NCI-H524 (cell line): ENCODE measurements around the gene GRIK3.

Experiments
- DNase-seq, 2 experiments: peaks; one replicate each; lab custom pipeline; 2025; lab: John Stamatoyannopoulos, UW

The GRIK3 gene

DNA sequence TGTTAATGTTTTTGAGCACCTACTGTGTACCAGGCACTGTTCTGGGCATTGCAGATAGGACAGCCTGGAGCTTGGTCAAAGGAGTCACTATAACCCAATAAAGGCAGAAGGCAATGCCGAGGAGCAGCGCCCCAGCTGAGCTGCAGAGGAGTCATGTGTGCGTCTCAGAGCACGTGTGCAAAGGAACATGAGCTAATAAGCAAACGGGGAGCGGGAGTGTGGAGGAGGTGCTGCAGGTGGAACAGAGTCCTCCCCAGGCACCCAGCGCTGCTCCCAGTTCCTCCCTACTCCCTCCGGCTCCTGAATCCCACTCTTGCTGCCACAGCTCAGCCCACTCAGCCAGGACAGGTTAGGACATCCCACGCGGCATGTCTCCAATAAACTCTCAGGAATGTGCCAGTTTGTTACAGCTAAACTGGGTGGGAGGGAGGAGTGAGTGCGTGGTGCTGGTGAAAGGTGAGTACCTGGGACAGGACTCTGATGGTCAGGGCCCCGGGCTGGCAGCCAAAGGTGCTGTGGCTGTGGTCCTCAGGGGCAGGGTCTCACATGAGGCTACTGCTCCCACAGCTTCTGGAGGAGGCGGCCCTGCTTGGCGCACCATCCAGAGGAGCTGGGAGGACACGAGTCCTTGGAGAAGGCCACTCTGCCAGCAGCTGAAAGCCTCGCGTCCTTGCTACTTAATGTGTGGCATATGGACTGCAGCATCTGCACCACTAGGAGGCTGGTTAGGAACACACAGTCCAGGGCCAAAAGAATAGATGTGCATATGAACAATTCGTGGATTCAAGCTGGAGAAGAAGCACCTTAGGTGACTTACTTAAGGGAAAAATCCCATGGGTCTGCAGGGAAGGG is 52.3 kb downstream of the GRIK3 start:
- peak; percentile 65 to 89 for DNase-seq

DNA sequence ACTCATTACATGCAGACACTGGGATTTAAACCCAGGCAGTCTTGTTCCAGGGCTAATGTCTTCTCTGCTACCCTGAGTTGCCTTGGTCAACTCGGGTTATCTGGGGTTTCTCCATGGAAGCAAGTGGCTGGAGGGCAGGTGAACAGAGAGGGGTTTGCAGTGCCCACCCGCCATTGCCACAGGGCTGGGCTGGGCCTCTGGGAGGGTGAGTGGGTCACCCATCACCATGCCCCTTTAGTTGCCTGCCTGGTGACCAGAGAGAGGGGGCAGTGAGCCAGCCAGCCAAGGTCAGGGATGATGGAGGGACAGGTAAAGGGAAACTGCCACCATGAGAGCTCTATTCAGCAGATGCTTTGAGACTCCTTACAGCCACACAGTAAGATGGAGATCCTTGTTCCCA is 53.2 kb downstream of the GRIK3 start:
- DNase-seq, result no peak

DNA sequence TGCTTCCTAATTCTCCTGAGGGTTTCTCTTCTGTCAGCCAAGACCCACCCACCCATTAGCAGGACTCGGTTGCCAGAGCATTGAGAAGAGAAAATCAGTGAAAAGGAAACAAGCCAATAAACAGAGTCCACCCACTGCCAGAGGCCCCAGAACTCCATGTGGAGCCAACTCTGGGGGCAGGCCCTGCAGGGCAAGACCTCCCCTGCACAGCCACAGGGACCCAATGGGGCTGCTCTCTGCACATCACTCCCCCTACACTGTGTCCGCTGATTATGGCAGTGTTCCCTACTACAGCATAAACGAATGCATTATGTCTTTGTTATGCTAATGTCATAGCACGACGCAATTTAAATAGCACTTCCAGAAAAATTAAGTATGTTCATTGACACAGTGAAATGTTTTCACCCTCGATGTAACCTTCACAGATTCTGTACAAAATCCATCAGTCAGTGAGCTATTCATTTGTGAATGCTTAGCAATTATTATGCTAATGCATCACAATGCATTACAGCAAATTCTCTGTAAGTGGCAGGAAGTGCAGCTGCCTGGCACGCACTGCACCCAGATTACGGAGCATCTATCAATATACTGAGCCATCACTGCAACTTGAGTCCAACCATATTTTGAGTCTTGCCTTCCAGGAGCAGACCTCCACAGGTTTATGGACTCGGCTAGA is 56.4 kb downstream of the GRIK3 start:
- no peak for DNase-seq

- no peak for DNase-seq
These were observed 58.7 kb downstream of the GRIK3 start for GRCh38 chr1:36975642-36976041.

GRCh38 chr1:36973056-36973455 is 61.3 kb downstream of the GRIK3 start:
- DNase-seq, result no peak

DNA sequence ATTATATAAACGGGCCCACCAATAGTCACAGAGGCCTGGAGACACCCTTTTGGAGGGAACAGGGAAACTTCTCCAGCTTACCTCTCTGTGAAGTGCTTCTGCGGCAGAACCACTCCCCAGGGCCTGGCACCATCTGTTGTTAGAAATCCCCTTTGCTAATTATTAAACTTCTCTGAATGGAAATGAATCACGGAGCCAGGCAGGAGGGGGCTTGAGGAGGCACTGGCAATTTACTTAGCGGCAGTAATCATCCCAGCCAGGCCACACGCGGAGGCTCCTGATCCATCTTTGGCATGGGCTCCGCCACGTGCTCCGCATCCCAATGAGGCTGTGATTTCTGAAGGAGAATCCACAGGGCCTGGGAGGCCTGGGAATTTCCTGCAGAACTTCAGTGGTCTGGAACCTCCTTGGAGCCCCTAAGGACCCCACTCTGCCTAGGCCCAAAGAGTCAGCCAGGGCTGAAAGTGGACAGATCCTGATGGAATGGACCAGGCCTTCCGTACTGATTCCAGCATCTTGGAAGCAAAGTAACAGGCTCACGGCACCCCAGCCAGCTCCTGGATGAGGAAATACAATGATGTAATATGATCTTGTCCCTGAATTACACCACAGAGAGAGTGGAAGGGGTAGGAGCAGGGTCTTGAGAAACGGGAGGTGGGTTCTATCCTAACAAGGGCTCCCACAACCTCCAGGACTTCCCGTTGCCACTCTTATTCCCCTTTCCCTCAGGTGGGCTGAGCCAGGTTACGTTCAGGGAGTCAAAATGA is 62.3 kb downstream of the GRIK3 start:
- DNase-seq, result peak; percentile 94 to 97

DNA sequence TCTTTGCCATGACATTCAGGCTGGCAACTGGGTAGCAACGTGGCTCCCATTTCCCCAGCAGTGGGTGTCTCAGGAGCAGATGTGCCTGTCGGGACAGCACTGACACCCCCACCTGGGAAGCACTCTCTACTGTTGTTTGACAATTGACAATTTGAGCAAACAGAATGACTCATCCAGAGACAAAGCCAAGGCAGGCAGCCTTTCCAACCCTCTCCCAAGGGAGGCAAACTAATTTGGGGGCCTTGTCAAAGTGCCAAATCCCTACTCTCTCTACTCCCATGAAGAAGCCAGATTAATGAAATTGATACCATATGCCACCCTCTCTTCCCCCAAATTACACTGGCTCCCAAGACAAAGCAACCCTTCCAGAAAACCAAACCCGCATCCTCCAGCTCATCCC is 65.6 kb downstream of the GRIK3 start:
- peak; percentile 97 for DNase-seq

DNA sequence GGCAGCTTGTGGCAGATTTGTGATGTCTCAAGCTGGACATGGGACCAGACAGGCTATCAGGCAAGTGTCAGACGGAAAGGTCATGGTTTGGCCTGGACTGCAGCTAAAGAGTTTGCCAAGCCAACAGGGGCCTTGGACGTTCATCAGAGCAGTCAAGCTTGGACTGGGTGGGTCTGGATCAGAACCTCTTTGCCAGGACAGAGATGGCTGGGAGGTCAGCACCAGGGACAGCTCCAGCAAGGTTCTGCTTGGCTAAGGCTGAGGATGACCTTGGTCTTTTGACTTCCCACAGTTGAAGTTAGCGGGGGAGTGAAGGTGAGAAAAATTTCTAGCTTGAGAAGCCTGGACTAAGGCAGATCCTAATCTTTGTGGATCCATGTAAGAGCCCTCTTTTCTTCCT is 68.1 kb downstream of the GRIK3 start:
- no peak for DNase-seq

DNA sequence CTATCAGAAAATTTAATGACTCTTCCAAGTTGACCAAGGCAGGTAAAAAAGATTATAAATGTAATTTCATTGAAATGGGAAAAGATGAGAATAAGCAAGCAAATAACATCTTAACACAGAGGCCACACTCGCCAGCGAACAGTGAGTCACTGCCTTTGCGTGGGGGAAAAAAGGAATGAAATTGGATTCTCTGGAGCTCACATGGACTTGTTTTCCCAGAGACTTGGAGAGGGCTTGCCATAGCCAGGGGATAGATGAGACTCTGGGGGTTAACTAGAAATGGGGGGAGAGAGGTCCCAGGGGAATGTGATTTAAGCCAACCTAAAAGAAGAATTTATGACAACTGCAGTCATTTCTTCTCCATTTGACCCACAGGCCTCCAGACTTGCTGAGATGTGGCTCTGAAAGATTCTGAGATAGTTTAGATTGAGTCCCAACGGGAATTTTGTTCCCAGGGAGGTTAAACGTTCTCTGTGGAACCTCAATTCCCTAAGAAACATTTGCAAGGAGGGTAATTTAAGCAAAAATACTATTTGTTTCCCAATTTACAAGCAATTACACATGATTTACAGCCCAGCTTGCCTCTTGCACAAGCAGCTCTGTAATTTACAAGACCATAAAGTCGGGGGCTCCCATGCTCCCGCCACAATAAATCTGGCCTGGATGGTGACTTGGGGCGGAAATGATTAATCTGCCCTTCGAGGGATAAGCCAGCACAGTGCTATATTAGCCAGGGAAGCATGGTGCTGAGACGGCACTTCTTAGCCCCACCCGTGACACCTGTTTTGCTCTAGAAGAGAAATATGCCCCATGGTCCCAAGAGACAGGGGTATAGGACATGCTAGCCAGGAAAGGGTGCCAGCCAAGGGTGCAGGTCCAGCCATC is 68.8 kb downstream of the GRIK3 start:
- peak; percentile 79 to 83 for DNase-seq

GRCh38 chr1:36964830-36965229 is 69.5 kb downstream of the GRIK3 start:
- peak; percentile 52 to 64 for DNase-seq

DNA sequence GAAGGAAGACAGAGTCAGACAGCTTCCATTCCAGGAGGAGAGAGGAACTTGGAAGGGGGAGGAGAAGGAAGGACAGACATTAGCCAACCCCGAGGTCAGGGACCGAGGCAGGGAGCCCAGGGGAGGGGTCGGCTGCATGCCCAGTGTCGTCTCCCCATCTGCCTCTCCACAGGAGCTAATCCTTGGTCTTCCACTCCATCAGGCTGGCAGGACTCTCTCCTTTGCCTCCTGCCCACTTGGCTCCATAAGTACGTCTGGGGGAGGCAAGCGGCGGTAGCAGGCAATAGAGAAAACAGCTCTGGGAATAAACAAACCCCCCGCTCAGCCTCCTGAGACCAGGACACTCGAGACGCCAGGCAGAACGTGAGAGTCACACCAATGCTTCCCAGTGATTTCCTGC is 71.3 kb downstream of the GRIK3 start:
- DNase-seq, result peak; percentile 87 to 89

DNA sequence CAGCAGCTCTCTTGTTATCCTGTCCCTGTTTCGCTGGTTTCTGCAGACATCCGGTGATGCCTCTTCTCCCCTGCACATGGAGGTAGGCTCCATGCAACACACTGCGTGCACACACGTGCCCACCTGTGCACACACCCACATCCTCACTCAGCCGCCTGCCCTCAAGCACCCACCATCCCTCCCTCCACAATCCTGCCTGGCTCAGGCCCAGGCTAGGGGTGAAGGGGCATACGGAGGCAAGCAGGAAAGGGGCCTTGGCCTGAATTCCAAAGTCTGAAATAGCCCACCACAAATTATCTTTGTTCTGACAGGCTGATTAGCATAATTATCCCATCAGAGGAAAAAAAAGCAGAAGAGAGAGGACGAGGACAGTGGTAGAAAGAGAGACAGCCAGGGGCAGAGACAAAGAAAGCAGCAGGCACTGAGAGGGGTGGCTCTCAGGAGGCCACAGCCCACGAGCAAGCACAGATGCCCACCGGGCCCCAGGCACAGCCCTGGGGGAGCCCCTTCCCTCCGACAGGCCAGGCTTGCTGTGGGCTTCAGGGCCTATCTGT is 73.2 kb downstream of the GRIK3 start:
- DNase-seq, result no peak

- DNase-seq, result no peak
These were observed 77.7 kb downstream of the GRIK3 start for GRCh38 chr1:36956570-36956969.

GRCh38 chr1:36955016-36955415 is 79.3 kb downstream of the GRIK3 start:
- peak in 1 of 2 experiments; percentile 31 for DNase-seq

DNA sequence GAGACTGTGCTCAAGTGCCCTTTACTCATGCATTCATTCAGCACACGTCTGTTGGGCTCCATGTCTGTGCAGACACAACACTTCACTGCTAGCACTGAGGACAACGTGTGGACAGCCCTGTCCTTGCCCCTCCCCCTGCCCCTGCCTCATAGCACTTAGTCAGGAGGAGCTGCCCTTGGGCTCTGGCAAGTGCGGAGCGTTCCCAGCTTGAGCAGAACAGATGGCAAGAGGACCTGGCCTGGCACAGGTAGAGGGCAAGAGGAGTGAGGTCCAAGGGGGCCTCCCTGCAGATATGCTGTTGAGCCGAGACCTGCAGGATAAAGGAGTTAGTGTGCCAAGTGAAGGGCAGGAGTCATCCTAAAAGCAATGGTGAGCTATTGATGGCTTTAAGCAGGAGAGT is 81.3 kb downstream of the GRIK3 start:
- no peak for DNase-seq

DNA sequence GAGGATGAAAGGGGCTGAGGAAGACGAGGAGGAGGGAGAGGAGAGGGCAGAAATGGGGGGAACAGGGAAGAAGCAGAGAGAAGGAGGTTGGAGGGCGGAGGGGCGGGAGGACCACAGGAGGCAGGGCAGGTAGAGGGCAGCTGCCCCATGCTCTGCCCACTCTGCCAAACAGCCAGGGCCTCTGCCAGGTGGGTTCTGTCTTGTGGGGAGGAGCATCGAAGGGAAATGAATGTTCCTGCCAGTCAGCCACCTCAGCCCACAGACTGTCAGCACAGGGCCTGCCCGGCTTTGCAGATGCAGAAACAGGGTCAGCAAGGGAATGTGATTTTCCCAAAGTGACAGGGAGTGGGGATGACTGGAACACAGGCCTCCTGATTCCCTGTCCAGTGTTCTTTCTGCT is 82.6 kb downstream of the GRIK3 start:
- no peak for DNase-seq

GRCh38 chr1:36951292-36951750 is 83.0 kb downstream of the GRIK3 start:
- DNase-seq, result no peak

DNA sequence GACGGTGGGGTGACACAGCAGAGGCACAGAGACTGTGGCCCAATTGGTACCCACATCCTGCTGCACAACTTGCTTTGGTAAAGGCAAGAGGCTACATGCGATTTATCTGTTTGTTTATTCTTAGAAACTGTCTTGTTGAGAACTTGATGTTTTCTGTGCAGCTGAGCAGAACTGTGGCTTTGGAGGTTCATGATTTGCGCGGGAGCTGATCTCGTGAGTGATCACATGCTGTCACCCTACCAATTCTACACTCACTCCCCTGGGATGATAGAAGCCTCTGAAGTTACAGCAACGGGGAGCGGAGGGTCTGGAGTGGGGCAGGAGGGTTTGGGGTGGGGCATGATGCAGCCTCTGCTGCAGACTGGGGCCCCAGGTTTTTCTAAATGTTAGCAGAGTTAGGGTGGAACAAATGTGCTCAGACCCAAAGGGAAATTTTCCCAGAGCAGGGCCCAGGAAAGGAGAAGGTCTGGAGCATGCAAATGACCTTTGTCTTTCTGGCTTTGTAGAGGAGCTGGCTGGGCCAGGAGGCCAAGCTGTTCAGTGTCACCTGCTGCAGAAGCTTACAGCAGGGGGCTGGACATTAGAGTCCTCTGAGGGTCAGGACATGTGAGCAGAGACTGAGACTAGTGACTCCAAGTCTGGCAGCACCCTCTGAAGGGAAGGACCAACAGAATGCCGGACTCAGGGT is 83.6 kb downstream of the GRIK3 start:
- no peak for DNase-seq

DNA sequence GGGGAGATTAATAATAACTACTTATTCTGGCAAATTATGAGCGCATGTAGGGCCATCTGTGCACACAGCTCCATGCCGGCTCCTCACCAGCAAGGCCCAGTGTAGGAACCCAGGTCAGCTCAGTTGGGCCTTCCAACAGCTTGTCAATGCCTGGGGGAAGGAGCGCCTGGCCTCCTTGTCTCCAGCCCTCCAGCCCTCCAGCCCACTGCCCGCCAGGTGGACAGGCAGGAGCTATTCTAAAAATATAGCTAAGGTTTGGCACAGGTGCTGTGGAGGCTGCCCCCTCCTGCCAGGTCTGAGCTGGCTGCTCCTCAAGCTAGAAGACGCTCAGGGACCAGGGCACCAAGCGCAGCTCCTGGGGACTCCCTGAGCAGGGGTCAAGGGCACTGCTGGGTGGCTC is 85.7 kb downstream of the GRIK3 start:
- DNase-seq, result peak in 1 of 2 experiments; percentile 13

DNA sequence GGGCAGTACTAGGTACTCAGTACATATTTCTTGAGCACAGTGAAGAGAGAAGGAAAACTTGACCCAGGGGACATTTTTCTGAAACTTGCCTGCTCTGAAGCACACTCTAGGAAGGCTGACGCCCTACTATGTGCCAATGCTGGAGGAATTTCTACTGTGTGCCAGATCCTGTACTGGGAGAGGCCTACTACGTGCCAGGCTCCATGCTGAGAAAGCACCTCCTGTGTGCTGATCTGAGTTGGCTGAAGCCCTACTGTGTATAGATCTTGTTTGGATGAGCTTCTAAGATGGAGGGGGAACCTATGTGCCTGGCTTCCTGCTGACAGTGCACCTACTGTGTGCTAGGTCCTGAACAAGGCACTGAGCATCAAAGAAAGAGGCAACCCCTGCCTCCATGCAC is 86.2 kb downstream of the GRIK3 start:
- DNase-seq, result no peak

DNA sequence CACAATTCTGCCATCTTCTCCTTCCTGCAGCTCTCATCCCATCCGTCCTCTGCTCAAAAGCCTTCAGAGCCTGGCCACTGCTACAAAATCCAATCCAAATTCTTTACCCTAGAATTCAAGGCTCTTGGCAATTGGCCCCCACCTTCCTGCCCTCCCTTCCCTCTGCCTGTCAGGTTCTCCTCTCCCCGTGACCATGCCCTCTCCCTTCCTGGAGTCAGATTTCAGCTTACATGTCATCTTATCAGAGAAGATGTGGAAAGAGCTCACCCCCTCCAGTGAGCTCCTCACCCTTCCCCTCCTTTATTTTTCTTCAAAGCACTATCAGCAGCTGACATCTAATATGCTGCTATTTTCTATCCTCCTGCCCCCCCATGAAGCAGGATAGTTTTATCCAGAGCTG is 86.9 kb downstream of the GRIK3 start:
- peak; percentile 22 to 72 for DNase-seq
